ENCODE measurements around the gene KRTAP27-1.

Gene KRTAP27-1, protein sequence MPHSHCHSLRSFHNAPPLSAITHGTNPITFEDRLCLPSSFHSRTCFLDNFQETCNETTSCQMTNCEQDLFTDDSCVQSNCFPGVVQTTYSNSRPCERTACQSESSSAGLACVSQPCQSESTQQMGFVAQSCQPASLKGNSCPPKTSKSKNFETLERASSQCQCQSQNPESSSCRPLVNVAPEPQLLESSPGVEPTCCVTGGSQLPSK

DNA sequence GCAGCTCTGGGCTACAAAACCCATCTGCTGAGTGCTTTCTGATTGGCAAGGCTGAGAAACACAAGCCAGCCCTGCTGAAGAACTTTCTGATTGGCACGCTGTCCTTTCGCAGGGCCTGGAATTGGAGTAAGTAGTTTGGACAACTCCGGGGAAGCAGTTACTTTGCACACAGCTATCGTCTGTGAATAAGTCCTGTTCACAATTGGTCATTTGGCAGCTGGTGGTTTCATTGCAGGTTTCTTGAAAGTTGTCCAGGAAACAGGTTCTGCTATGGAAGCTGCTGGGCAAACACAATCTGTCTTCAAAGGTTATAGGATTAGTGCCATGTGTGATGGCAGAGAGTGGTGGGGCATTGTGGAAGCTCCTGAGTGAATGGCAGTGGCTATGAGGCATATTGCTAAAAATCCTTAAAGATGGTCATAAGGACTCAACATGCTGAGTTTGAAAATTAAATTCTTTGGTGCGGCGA lies at the start of gene KRTAP27-1:
TSS of gene KRTAP27-1 (minus strand) at position 419 of the 469 bp plus-strand sequence. CDS start at position 393, 26 bp downstream.
- no peaks in the 10 kb centered on the region for H3K79me2 ChIP-seq (ENCODE audit: control insufficient read depth, insufficient read depth, low read length, unreplicated experiment)
- H3K27me3 ChIP-seq (ENCODE audit: insufficient read depth, low read length) = no peaks in the 10 kb centered on the region
- no peak within 1 kb of the TSS for H3K4me3 ChIP-seq (ENCODE audit: low read depth, low read length)
- no peak within 1 kb of the TSS for H2AFZ ChIP-seq (ENCODE audit: low read length, unreplicated experiment)
- no peaks in the 10 kb centered on the region for H3K4me1 ChIP-seq (ENCODE audit: control insufficient read depth, insufficient read depth, low read length, unreplicated experiment)
- H3K36me3 ChIP-seq (ENCODE audit: insufficient read depth, low read length) = no peaks in the 10 kb centered on the region
- H3K27ac ChIP-seq (ENCODE audit: low read depth, low read length) = no peak within 1 kb of the TSS

DNA sequence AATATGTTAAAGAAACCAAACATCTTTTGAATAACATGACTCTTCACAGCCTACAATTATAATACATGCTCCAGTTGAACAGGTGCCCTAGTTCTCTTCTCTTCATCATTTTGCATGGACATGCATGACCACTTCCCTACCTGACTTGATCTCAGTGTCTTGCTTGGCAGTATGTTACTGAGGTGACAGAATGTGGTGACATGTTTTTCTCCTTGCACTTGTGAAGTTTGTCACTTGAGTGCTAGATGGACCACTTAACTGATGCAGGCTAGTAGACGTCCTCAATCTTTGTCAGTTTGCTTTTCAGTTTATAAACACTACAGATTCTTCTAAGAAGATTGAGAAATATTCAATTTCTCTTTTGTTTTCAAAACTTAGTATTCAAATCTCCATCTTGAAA lies 44.7 kb upstream of the KRTAP27-1 start:
- H3K27me3 ChIP-seq (ENCODE audit: insufficient read depth, low read length) = no peaks in the 10 kb centered on the region
- H3K27ac ChIP-seq (ENCODE audit: low read depth, low read length) = no peak overlapping the region
- no peaks in the 10 kb centered on the region for H3K79me2 ChIP-seq (ENCODE audit: control insufficient read depth, insufficient read depth, low read length, unreplicated experiment)
- no peak overlapping the region for H3K4me3 ChIP-seq (ENCODE audit: low read depth, low read length)
- no peak overlapping the region for H2AFZ ChIP-seq (ENCODE audit: low read length, unreplicated experiment)
- no peaks in the 10 kb centered on the region for H3K4me1 ChIP-seq (ENCODE audit: control insufficient read depth, insufficient read depth, low read length, unreplicated experiment)
- H3K36me3 ChIP-seq (ENCODE audit: insufficient read depth, low read length) = no peaks in the 10 kb centered on the region

DNA sequence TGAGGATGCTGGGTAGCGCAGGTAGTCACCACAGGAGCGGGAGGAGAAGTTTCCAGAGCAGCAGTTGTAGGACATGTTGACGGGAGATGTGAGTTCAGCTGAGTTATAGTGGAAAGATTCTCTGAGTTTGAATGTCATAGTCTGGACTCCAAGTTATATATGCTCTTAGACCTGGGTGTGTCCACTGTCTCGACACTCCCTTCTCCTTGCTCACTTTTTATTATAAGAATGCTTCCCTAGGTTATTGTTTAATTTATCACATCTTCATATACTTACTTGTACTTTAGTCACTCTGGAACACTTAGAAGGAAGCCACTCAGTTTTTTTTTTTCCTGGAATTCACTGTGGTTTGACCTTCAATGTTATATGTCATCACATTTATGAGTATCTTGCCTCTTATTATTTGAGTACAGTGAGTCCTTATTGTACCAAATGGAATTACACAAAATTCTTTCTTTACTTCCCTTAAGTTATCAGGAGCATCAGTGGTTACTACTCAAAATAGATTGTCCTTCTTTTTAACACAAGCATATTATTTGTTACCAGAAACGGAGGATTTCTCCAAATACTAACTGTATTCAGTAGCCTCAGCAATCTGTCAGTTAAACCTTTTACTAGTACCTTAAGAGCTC lies 34.8 kb upstream of the KRTAP27-1 start, which contains the start of gene KRTAP13-2:
TSS of gene KRTAP13-2 (minus strand) at position 133 of the 632 bp plus-strand sequence. CDS start at position 75, 58 bp downstream.
- no peaks in the 10 kb centered on the region for H3K36me3 ChIP-seq (ENCODE audit: insufficient read depth, low read length)
- H3K79me2 ChIP-seq (ENCODE audit: control insufficient read depth, insufficient read depth, low read length, unreplicated experiment) = no peaks in the 10 kb centered on the region
- no peak within 1 kb of the TSS for H2AFZ ChIP-seq (ENCODE audit: low read length, unreplicated experiment)
- H3K27me3 ChIP-seq (ENCODE audit: insufficient read depth, low read length) = no peaks in the 10 kb centered on the region
- no peak within 1 kb of the TSS for H3K27ac ChIP-seq (ENCODE audit: low read depth, low read length)
- H3K4me1 ChIP-seq (ENCODE audit: control insufficient read depth, insufficient read depth, low read length, unreplicated experiment) = no peaks in the 10 kb centered on the region
- H3K4me3 ChIP-seq (ENCODE audit: low read depth, low read length) = no peak within 1 kb of the TSS

DNA sequence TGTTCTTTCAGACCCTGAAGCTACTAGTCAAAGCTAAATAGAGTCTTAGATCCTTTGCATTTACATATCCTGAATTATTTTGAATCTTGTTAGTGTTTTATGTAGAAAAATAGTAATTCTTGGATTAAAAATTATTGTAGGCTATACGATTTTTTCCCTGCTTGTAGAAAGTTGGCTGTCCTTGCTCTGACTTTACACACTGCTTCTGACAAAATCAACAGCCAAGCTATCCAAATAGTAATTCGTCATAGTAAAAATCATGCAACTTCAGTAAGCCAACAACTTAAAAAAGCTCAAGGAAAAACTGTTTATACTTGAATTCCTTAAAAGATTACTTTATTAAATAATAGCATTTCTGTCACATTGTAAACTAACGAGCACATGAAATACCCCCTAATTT lies 18.4 kb upstream of the KRTAP27-1 start:
- Histone ChIP-seq H3K27ac (ENCODE audit: low read depth, low read length) (no peak overlapping the region), H3K27me3 (ENCODE audit: insufficient read depth, low read length) (no peaks in the 10 kb centered on the region), H3K36me3 (ENCODE audit: insufficient read depth, low read length) (no peaks in the 10 kb centered on the region), H3K4me3 (ENCODE audit: low read depth, low read length) (no peak overlapping the region), H3K79me2 (ENCODE audit: control insufficient read depth, insufficient read depth, low read length, unreplicated experiment) (no peaks in the 10 kb centered on the region), H3K4me1 (ENCODE audit: control insufficient read depth, insufficient read depth, low read length, unreplicated experiment) (no peaks in the 10 kb centered on the region), H2AFZ (ENCODE audit: low read length, unreplicated experiment) (no peak overlapping the region)

DNA sequence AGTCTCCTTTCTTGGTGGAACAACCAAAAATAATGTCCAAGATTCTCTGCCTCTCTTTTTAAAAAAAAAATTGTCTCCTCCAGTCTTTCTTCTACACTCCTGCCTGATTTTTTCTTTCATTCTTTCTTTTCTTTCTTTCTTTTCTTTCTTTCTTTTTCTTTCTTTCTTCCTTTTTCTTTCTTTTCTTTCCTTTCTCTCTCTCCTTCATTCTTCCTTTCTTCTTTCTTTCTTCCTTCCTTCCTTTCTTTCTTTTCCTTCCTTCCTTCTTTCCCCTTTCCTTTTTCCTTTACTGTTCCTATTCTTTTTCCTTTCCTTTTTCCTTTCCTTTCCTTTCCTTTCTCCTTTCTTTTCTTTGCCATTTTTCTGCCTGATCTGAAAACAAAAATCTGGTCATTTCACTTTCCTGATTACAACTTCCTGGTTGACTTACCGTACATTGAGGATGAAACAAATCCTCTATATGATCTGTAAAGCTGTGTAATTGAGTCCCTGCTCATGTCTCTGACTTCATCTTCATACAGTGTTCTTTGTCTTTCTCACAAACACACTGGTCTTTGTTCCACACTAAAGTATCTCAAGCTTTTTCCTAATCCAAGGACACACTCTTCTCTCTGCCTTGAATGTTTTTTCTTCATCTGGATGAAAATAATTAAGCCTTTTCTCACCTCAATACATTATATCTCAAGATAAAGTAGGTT lies 17.0 kb upstream of the KRTAP27-1 start:
- Histone ChIP-seq H3K36me3 (ENCODE audit: insufficient read depth, low read length) (no peaks in the 10 kb centered on the region), H3K4me1 (ENCODE audit: control insufficient read depth, insufficient read depth, low read length, unreplicated experiment) (no peaks in the 10 kb centered on the region), H3K27me3 (ENCODE audit: insufficient read depth, low read length) (no peaks in the 10 kb centered on the region), H3K27ac (ENCODE audit: low read depth, low read length) (no peak overlapping the region), H3K79me2 (ENCODE audit: control insufficient read depth, insufficient read depth, low read length, unreplicated experiment) (no peaks in the 10 kb centered on the region), H3K4me3 (ENCODE audit: low read depth, low read length) (no peak overlapping the region), H2AFZ (ENCODE audit: low read length, unreplicated experiment) (no peak overlapping the region)

DNA sequence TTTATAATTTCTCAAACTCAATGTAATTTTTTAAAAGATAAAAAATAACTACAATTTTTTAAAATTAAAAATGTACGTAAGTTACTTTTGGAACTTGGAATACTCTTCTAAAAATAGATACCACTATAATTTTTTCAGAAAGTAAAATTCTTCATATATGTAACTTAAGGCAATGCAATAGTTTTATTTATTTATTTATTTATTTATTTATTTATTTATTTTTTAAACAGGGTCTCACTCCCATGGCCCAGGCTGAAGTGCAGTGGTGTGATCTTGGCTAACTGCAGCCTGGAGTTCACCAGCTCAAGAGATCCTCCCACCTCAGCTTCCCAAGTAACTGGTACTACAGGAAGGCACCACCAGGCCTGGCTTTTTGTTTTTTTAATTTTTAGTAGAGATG lies 14.0 kb upstream of the KRTAP27-1 start:
- H3K4me1 ChIP-seq (ENCODE audit: control insufficient read depth, insufficient read depth, low read length, unreplicated experiment) = no peaks in the 10 kb centered on the region
- no peak overlapping the region for H3K27ac ChIP-seq (ENCODE audit: low read depth, low read length)
- H3K36me3 ChIP-seq (ENCODE audit: insufficient read depth, low read length) = no peaks in the 10 kb centered on the region
- H3K79me2 ChIP-seq (ENCODE audit: control insufficient read depth, insufficient read depth, low read length, unreplicated experiment) = no peaks in the 10 kb centered on the region
- H3K4me3 ChIP-seq (ENCODE audit: low read depth, low read length) = no peak overlapping the region
- H2AFZ ChIP-seq (ENCODE audit: low read length, unreplicated experiment) = no peak overlapping the region
- H3K27me3 ChIP-seq (ENCODE audit: insufficient read depth, low read length) = no peaks in the 10 kb centered on the region

DNA sequence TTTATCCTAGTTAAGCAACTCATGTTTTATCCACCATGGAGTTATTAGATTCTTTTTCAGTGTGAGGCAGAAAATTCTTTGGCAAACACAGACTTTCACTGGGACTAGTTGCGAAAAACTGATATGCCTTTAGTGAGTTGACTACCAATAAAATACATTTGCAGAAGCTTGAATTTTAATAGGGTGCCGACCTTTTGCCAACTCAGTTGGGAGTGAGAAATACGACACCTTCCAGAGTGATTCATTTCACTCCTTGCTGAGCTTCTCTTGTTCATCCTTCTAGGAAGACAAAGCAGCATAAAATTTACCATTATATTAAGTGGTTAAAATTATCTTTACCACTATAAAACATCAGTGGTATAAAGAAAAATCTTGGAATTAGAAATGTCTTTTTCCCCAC lies 12.1 kb upstream of the KRTAP27-1 start:
- no peaks in the 10 kb centered on the region for H3K79me2 ChIP-seq (ENCODE audit: control insufficient read depth, insufficient read depth, low read length, unreplicated experiment)
- no peak overlapping the region for H2AFZ ChIP-seq (ENCODE audit: low read length, unreplicated experiment)
- no peak overlapping the region for H3K4me3 ChIP-seq (ENCODE audit: low read depth, low read length)
- H3K27ac ChIP-seq (ENCODE audit: low read depth, low read length) = no peak overlapping the region
- H3K4me1 ChIP-seq (ENCODE audit: control insufficient read depth, insufficient read depth, low read length, unreplicated experiment) = no peaks in the 10 kb centered on the region
- H3K27me3 ChIP-seq (ENCODE audit: insufficient read depth, low read length) = no peaks in the 10 kb centered on the region
- H3K36me3 ChIP-seq (ENCODE audit: insufficient read depth, low read length) = no peaks in the 10 kb centered on the region

DNA sequence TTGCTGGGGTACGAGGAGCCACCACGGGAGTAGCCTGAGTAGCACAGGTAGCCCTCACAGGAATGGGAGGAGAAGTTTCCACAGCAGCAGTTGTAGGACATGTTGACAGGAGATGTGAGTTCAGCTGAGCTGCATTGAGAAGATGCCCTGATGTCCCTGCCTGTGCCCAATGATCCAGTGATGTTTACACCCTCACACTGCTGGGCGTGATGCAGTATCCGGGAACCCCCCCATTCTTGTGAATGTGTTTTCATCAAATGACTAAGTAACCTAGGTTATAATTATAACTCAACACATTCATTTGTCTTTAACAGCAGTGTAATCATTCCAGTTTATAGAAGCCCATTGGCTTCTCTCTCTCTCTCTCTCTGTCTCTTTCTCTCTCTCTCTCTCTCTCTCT lies 11.0 kb upstream of the KRTAP27-1 start, which contains the start of gene KRTAP23-1:
TSS of gene KRTAP23-1 (minus strand) at position 101 of the 400 bp plus-strand sequence. CDS start at position 101, 0 bp downstream.
- H3K36me3 ChIP-seq (ENCODE audit: insufficient read depth, low read length) = no peaks in the 10 kb centered on the region
- no peak within 1 kb of the TSS for H2AFZ ChIP-seq (ENCODE audit: low read length, unreplicated experiment)
- H3K4me3 ChIP-seq (ENCODE audit: low read depth, low read length) = no peak within 1 kb of the TSS

DNA sequence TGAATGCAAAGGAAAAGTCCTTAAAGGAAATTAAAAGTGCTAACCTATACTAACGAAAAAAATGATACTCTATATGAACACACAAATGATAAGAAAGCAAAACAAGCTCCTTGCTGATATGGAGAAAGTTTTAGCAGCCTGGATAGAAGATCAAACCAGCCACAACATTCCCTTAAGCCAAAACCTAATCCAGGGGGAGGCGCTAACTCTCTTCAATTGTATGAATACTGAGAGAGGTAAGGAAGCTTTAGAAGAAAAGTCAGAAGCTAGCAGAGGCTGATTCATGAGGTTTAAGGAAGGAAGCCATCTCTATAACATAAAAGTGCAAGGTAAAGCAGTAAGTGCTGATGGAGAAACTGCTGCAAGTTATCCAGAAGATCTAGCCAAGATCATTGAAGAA lies 7.5 kb upstream of the KRTAP27-1 start:
- no peak overlapping the region for H2AFZ ChIP-seq (ENCODE audit: low read length, unreplicated experiment)
- H3K27ac ChIP-seq (ENCODE audit: low read depth, low read length) = no peak overlapping the region

More for the DNA sequence above, 11.0 kb upstream of the KRTAP27-1 start, which contains the start of gene KRTAP23-1:
- Histone ChIP-seq H3K27ac (ENCODE audit: low read depth, low read length) (no peak within 1 kb of the TSS), H3K4me1 (ENCODE audit: control insufficient read depth, insufficient read depth, low read length, unreplicated experiment) (no peaks in the 10 kb centered on the region), H3K27me3 (ENCODE audit: insufficient read depth, low read length) (no peaks in the 10 kb centered on the region), H3K79me2 (ENCODE audit: control insufficient read depth, insufficient read depth, low read length, unreplicated experiment) (no peaks in the 10 kb centered on the region)

DNA sequence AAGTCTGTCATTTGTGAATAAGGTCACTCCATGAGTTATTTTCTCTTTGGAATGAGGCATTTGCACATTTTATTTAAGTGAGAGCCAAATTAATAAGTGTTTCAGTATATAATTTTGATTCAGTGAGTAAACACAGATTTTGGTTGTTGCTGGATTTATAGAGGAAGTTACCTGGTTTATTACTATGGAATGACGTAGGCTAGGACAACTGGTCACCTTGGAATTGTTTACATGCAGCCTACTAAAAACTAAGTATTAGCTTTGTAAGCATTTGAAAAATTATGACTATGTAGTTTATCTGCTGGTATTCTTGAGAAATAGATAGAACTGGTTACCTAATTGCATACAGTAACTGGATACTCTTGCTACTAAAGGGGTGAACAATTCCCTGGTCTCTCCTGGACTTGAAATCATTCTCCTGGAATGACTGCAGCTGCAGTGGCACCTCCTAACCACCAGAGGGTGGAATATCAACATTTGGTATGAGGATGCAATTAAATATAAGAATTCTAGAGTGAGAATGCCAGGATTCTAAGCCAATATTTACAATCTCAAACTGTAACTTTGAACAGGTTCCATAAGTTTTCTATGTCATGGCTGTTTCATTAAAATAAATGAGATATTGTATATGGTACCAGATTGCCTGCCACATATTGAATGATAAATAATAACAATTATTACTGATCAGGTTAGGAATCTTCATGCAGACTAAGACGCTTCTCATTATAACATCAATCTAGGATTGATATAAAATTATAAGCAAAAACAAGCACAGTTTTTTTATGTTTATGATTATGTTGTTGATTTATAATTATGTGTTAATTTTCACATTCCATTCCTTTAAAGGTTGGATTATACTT lies 3.5 kb upstream of the KRTAP27-1 start:
- Histone ChIP-seq H3K4me1 (ENCODE audit: control insufficient read depth, insufficient read depth, low read length, unreplicated experiment) (no peaks in the 10 kb centered on the region), H3K4me3 (ENCODE audit: low read depth, low read length) (no peak overlapping the region), H3K36me3 (ENCODE audit: insufficient read depth, low read length) (no peaks in the 10 kb centered on the region), H2AFZ (ENCODE audit: low read length, unreplicated experiment) (no peak overlapping the region), H3K27me3 (ENCODE audit: insufficient read depth, low read length) (no peaks in the 10 kb centered on the region), H3K27ac (ENCODE audit: low read depth, low read length) (no peak overlapping the region), H3K79me2 (ENCODE audit: control insufficient read depth, insufficient read depth, low read length, unreplicated experiment) (no peaks in the 10 kb centered on the region)

More for the DNA sequence above, 7.5 kb upstream of the KRTAP27-1 start:
- Histone ChIP-seq H3K4me3 (ENCODE audit: low read depth, low read length) (no peak overlapping the region), H3K36me3 (ENCODE audit: insufficient read depth, low read length) (no peaks in the 10 kb centered on the region), H3K27me3 (ENCODE audit: insufficient read depth, low read length) (no peaks in the 10 kb centered on the region), H3K79me2 (ENCODE audit: control insufficient read depth, insufficient read depth, low read length, unreplicated experiment) (no peaks in the 10 kb centered on the region), H3K4me1 (ENCODE audit: control insufficient read depth, insufficient read depth, low read length, unreplicated experiment) (no peaks in the 10 kb centered on the region)

Measured in ACC112 (cell line).